Esophagus muscularis mucosa (tissue), 4 donors: ENCODE results near the gene TRMO.

ENCODE experiments used
- EP300 ChIP-seq: sonication (generic); formaldehyde crosslinking; IDR thresholded peaks from one replicate; pipeline ENCODE4 v1.6.1; 2017; ENCODE audit warnings: antibody characterized with exemption
- POLR2A ChIP-seq: fragments of 450-650 bp; IDR thresholded peaks from one replicate; pipeline ENCODE4 v1.6.1; 2017; ENCODE audit warnings: antibody characterized with exemption, moderate library complexity, mild to moderate bottlenecking, low read depth
- POLR2AphosphoS5 ChIP-seq, 2 donors: sonication (generic); formaldehyde crosslinking; IDR thresholded peaks; one replicate each; pipeline ENCODE4 v1.6.1; 2017; ENCODE audit warnings: antibody characterized with exemption in 2 of 2
- TF ChIP-seq, protein P1 (sequence below), 3 experiments: fragments of 200-600 bp in 2 of 3; fragments of 450-650 bp in 1 of 3; sonication (generic) in 2 of 3; IDR thresholded peaks; one replicate each; pipeline ENCODE4 v1.5.1; 2017 to 2019; ENCODE audit warnings: antibody characterized with exemption in 3 of 3, mild to moderate bottlenecking in 2 of 3, moderate library complexity in 1 of 3

DNA sequence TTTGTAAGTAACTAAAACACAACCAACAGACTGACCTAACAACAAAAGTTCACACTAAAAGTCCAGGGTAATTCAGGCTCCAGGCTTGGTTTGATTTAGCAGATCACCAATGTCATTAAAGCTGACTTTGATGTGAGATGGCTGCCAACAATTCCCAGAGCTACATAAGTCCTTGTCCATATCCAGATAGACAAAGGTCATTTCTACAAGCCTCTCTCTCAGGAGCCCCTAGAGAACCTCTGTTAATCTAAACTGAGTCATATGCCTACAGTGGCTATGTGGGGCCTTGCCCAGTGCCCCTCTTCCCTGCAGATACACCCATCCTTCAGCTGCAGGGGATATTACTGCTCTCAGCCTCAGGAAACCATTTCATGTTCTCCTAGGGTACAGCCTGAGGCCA lies 42.6 kb upstream of the TRMO start:
- TF ChIP-seq, protein P1, sequence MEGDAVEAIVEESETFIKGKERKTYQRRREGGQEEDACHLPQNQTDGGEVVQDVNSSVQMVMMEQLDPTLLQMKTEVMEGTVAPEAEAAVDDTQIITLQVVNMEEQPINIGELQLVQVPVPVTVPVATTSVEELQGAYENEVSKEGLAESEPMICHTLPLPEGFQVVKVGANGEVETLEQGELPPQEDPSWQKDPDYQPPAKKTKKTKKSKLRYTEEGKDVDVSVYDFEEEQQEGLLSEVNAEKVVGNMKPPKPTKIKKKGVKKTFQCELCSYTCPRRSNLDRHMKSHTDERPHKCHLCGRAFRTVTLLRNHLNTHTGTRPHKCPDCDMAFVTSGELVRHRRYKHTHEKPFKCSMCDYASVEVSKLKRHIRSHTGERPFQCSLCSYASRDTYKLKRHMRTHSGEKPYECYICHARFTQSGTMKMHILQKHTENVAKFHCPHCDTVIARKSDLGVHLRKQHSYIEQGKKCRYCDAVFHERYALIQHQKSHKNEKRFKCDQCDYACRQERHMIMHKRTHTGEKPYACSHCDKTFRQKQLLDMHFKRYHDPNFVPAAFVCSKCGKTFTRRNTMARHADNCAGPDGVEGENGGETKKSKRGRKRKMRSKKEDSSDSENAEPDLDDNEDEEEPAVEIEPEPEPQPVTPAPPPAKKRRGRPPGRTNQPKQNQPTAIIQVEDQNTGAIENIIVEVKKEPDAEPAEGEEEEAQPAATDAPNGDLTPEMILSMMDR (IDR thresholded peaks at IDR 0.05): no peak
- TF ChIP-seq POLR2A (no peak), EP300 (no peak), POLR2AphosphoS5 (IDR thresholded peaks at IDR 0.05) (no peak)
